Measurements from ENCODE around the gene RNF113B. TPM values are rescaled to one million over a fixed set of nuclear protein-coding genes. Genes with fewer than 3 reads are reported as not detected.

The RNF113B gene
- total and polyA plus RNA-seq, 2 experiments from 2014 or later = 0.94 TPM; not detected in 1

- 100% methylated on average over 1 of the region's 1 CpG for WGBS (ENCODE audit: low lambda C conversion rate, missing lambda C conversion rate)
- Histone ChIP-seq H3K27me3 (no peaks in the 10 kb centered on the region), H3K9me2 (replicated peaks; ENCODE audit: insufficient read depth) (no peaks in the 10 kb centered on the region), H2AFZ (no peak overlapping the region), H3K4me2 (no peak overlapping the region), H3K9me3 (ENCODE audit: low read depth) (no peaks in the 10 kb centered on the region), H3K4me1 (ENCODE audit: insufficient read depth) (no peaks in the 10 kb centered on the region), H3K27ac (no peak overlapping the region), H3K36me3 (replicated peaks; ENCODE audit: insufficient read depth, low read depth) (no peaks in the 10 kb centered on the region), H3K79me2 (no peaks in the 10 kb centered on the region), H4K20me1 (ENCODE audit: insufficient read depth, poor library complexity, severe bottlenecking) (no peaks in the 10 kb centered on the region), H3K4me3 (no peak overlapping the region)
- TF ChIP-seq CTCF (IDR thresholded peaks at IDR 0.05; ENCODE audit: poor library complexity) (no peak), EZH2 (IDR thresholded peaks at IDR 0.05; ENCODE audit: borderline replicate concordance) (no peak), EZH2phosphoT487 (IDR thresholded peaks at IDR 0.05; ENCODE audit: low read depth, severe bottlenecking, unreplicated experiment) (no peak)
- DNase-seq (ENCODE audit: low spot score) = no peak
Observed at GRCh38 chr13:98134901-98135300, 42.2 kb downstream of the RNF113B start.

- Histone ChIP-seq H3K79me2 (no peaks in the 10 kb centered on the region), H4K20me1 (ENCODE audit: insufficient read depth, poor library complexity, severe bottlenecking) (no peaks in the 10 kb centered on the region), H3K4me3 (no peak overlapping the region), H3K27ac (no peak overlapping the region), H3K36me3 (replicated peaks; ENCODE audit: insufficient read depth, low read depth) (no peaks in the 10 kb centered on the region), H3K9me3 (ENCODE audit: low read depth) (no peaks in the 10 kb centered on the region), H3K4me2 (no peak overlapping the region), H2AFZ (no peak overlapping the region), H3K27me3 (no peaks in the 10 kb centered on the region), H3K4me1 (ENCODE audit: insufficient read depth) (no peaks in the 10 kb centered on the region), H3K9me2 (replicated peaks; ENCODE audit: insufficient read depth) (no peaks in the 10 kb centered on the region)
- WGBS (ENCODE audit: low lambda C conversion rate, missing lambda C conversion rate) = 46% methylated on average over 3 of the region's 3 CpGs
- TF ChIP-seq EZH2 (IDR thresholded peaks at IDR 0.05; ENCODE audit: borderline replicate concordance) (no peak), EZH2phosphoT487 (IDR thresholded peaks at IDR 0.05; ENCODE audit: low read depth, severe bottlenecking, unreplicated experiment) (no peak), CTCF (IDR thresholded peaks at IDR 0.05; ENCODE audit: poor library complexity) (no peak)
- DNase-seq (ENCODE audit: low spot score) = no peak
Observed at GRCh38 chr13:98133946-98134345, 43.1 kb downstream of the RNF113B start.

- H3K4me2 ChIP-seq = no peak overlapping the region
- no peaks in the 10 kb centered on the region for H3K79me2 ChIP-seq
- H3K4me1 ChIP-seq (ENCODE audit: insufficient read depth) = no peaks in the 10 kb centered on the region
- no peak for TF ChIP-seq EZH2phosphoT487 (IDR thresholded peaks at IDR 0.05; ENCODE audit: low read depth, severe bottlenecking, unreplicated experiment)
- TF ChIP-seq CTCF (IDR thresholded peaks at IDR 0.05; ENCODE audit: poor library complexity) = no peak
- TF ChIP-seq EZH2 (IDR thresholded peaks at IDR 0.05; ENCODE audit: borderline replicate concordance) = no peak
- no peak for DNase-seq (ENCODE audit: low spot score)
- H3K27ac ChIP-seq = no peak overlapping the region
- no peaks in the 10 kb centered on the region for H3K27me3 ChIP-seq
- WGBS (ENCODE audit: low lambda C conversion rate, missing lambda C conversion rate) = 91% methylated on average over 5 of the region's 5 CpGs
- no peaks in the 10 kb centered on the region for H4K20me1 ChIP-seq (ENCODE audit: insufficient read depth, poor library complexity, severe bottlenecking)
- no peaks in the 10 kb centered on the region for H3K9me3 ChIP-seq (ENCODE audit: low read depth)
- no peak overlapping the region for H3K4me3 ChIP-seq
- no peaks in the 10 kb centered on the region for H3K36me3 ChIP-seq (replicated peaks; ENCODE audit: insufficient read depth, low read depth)
- H2AFZ ChIP-seq = no peak overlapping the region
- H3K9me2 ChIP-seq (replicated peaks; ENCODE audit: insufficient read depth) = no peaks in the 10 kb centered on the region
Observed at GRCh38 chr13:98129059-98129746, 47.9 kb downstream of the RNF113B start.

Small RNA genes lying within 50 kb of the gene (microRNA-seq; reads per million reads assigned to microRNA genes)
- gene MIR3170 = not detected

Small RNA genes lying within 50 kb of the gene (small RNA-seq; reads per million reads assigned to genes)
- gene MIR3170 = 0.09 reads per million

Other genes with a start within 250 kb of the RNF113B start
- gene IPO5, start 223.6 kb downstream of the RNF113B start, total RNA-seq = 98.3 and 104 TPM in 2 replicates
- gene IPO5, start 223.6 kb downstream of the RNF113B start, polyA plus RNA-seq = 32.3 and 34.1 TPM in 2 replicates
- 29.0 and 35.5 TPM in 2 replicates for gene FARP1, start 34.2 kb downstream of the RNF113B start, total RNA-seq
- 68.7 and 74.7 TPM in 2 replicates for gene FARP1, start 34.2 kb downstream of the RNF113B start, polyA plus RNA-seq